ENCODE data around the gene PCYT1A. TPM values are rescaled to one million over a fixed set of nuclear protein-coding genes. Genes with fewer than 3 reads are reported as not detected.

Gene PCYT1A
- total and polyA plus RNA-seq, 8 donors = 36.2 to 71.0 (median 41.7) TPM

DNA sequence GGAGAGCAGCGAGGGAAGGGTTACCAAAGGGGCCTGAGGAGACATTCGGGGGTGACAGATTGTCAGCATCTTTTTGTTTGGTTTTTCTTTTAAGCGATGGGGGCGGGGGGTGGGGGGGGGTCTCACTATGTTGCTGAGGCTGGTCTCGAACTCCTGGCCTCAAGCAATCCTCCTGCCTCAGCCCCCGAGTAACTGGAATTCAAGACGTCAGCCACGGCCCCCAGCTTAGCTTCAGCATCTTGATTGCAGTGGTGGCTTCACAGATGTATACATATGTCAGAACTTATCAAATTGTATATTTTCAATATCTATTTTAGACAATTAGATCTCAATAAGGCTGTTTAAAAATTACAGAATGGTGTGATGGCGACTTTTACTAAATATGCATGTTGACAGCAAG is 107.2 kb downstream of the PCYT1A start:
- H3K27me3 ChIP-seq = no peaks in the 10 kb centered on the region
- peaks cover 0 to 21% of the 10 kb centered on the region in 2 donors for H3K4me1 ChIP-seq
- ATAC-seq (no peak), DNase-seq (peak in 1 of 4 donors; percentile 11)
- TF ChIP-seq CTCF (IDR thresholded peaks at IDR 0.05) = no peak
- H3K4me3 ChIP-seq = no peak overlapping the region
- no peaks in the 10 kb centered on the region for H3K36me3 ChIP-seq
- intact Hi-C loops (cut with DNase I) = no loop called here
- no peaks in the 10 kb centered on the region for H3K9me3 ChIP-seq
- peak overlapping the region in 1 of 2 donors; percentile 77 for H3K27ac ChIP-seq

Other genes starting within 250 kb of the PCYT1A start
- gene TFRC, start 205.6 kb downstream of the PCYT1A start, total RNA-seq = 100 to 1,000 TPM; 190 to 327 TPM
- 10 to 100 TPM; 41.4 to 50.8 (median 46.7) TPM for gene TFRC, start 205.6 kb downstream of the PCYT1A start, polyA plus RNA-seq (ENCODE audit: insufficient read length in 6 of 6)
- 1 to 10 TPM; 1.2 to 8.8 TPM for gene ZDHHC19, start 76.3 kb downstream of the PCYT1A start, total RNA-seq
- under 1 TPM in 3 of 6 donors, not detected in 3; 0.20 to 0.48 (median 0.25) TPM for gene ZDHHC19, start 76.3 kb downstream of the PCYT1A start, polyA plus RNA-seq (ENCODE audit: insufficient read length in 6 of 6)
- gene SLC51A, start 71.2 kb downstream of the PCYT1A start, total RNA-seq = 1 to 10 TPM in 1 of 2 donors, not detected in 1; 1.2 TPM
- 10 to 100 TPM in 1 of 6 donors, 1 to 10 TPM in 5; 7.3 to 10.4 (median 8.2) TPM for gene SLC51A, start 71.2 kb downstream of the PCYT1A start, polyA plus RNA-seq (ENCODE audit: insufficient read length in 6 of 6)
- 1 to 10 TPM; 6.0 to 6.8 TPM for gene DYNLT2B, start 30.5 kb upstream of the PCYT1A start, total RNA-seq
- gene DYNLT2B, start 30.5 kb upstream of the PCYT1A start, polyA plus RNA-seq (ENCODE audit: insufficient read length in 6 of 6) = 10 to 100 TPM; 23.5 to 26.9 (median 26.4) TPM
- 10 to 100 TPM in 1 of 2 donors, 1 to 10 TPM in 1; 6.7 to 15.2 TPM for gene TM4SF19, start 50.7 kb upstream of the PCYT1A start, total RNA-seq
- under 1 TPM; 0.26 to 0.63 (median 0.34) TPM for gene TM4SF19, start 50.7 kb upstream of the PCYT1A start, polyA plus RNA-seq (ENCODE audit: insufficient read length in 6 of 6)
- 10 to 100 TPM; 42.5 to 56.3 TPM for gene UBXN7, start 144.7 kb upstream of the PCYT1A start, total RNA-seq
- gene UBXN7, start 144.7 kb upstream of the PCYT1A start, polyA plus RNA-seq (ENCODE audit: insufficient read length in 6 of 6) = 10 to 100 TPM; 35.2 to 43.4 (median 37.5) TPM
- 10 to 100 TPM; 22.8 to 30.0 TPM for gene RNF168, start 216.0 kb upstream of the PCYT1A start, total RNA-seq
- 10 to 100 TPM; 18.1 to 19.6 (median 18.6) TPM for gene RNF168, start 216.0 kb upstream of the PCYT1A start, polyA plus RNA-seq (ENCODE audit: insufficient read length in 6 of 6)
- not detected for gene SMCO1, start 227.6 kb upstream of the PCYT1A start, total RNA-seq
- gene SMCO1, start 227.6 kb upstream of the PCYT1A start, polyA plus RNA-seq (ENCODE audit: insufficient read length in 6 of 6) = under 1 TPM in 1 of 6 donors, not detected in 5; 0.07 TPM

Data from left lung (tissue), 10 donors.